NCI-H2196 treated with DMSO at 0.1 percent for 48 hours (cell line): ENCODE results near the gene LRBA.

Experiments
- DNase-seq: peaks from one replicate; lab custom pipeline; 2025; ENCODE audit not compliant: unreplicated experiment; lab: John Stamatoyannopoulos, UW

LRBA gene

GRCh38 chr4:150345207-150345744 is 669.8 kb downstream of the LRBA start:
- DNase-seq: no peak

DNA sequence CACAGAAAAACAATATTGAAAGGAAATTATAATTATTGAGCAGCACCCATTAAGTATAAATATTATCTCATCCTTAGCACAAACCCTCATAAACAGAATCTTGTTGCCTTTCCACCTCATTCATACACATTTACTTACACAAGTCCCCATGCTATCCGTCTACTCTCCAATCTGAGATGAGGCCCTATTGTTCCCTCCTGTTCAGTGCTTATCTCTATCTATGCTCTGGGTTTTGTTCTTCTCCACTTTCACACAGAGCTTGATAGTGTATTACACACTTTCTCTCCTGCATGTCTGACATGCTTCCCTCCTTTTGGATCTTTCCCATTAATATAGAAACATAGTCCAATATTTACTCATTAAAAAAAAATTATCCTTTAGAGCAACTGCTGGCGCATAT is 671.3 kb downstream of the LRBA start:
- no peak for DNase-seq

- no peak for DNase-seq
These were observed 672.1 kb downstream of the LRBA start for GRCh38 chr4:150342945-150343344.

DNA sequence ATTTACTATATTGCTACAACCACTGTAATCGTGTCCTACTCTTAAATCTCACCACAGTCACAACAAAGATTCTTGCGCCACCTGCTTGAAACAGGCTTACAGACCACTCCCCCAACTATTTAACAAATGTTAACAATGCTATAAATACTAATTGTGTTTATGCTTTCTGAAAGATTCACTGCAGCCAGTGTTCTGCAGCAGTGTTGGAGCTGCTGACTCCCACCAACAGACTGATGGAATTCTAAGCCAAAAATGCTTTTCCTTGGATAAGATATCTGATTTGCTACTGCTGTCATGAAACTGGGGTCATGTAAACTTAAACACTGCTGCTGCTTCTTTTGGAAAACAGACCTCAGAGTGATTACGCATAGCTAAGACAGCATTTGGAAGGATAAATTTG is 677.4 kb downstream of the LRBA start:
- no peak for DNase-seq

GRCh38 chr4:150336676-150337412 is 678.2 kb downstream of the LRBA start:
- DNase-seq: no peak

- DNase-seq: no peak
These were observed 682.1 kb downstream of the LRBA start for GRCh38 chr4:150332961-150333360.

DNA sequence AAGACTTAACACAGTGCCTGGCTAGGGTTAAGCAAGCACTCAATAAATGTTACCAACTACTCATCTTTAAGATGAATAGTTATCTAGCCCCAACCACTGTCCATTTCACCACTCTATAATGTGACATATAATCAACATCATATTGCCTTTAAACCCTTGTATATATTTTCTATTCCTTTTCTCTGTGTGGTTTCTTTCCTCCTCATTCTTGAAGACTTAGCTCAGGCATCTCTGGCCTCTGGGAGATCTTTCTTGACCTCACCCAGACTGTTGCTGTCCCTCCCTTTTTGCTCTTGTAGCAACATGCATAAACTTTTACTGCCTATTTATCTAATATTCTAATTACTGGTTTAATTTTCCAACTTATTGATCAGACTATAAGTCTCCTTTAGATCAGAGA is 683.0 kb downstream of the LRBA start:
- no peak for DNase-seq

- DNase-seq: no peak
These were observed 685.7 kb downstream of the LRBA start for GRCh38 chr4:150329373-150329772.

DNA sequence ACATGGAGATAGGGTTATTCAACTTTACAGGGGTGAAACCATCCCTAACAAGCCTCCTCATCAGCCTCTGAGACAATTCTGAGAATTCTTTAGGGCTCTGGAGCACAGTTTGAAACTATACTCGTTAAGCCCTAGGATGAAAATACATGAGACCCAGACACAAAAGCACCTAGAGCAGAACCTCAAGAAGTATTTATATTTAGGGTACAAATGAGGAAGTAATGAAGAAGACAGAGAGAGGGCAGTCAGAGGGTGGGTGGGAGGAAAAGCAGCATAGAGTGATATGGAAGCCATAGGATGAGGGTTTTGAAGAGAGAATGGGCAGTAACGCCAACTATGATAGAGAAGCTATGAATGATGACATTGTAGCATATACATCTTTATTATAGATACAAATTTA is 686.6 kb downstream of the LRBA start:
- no peak for DNase-seq

- DNase-seq: no peak
These were observed 687.8 kb downstream of the LRBA start for GRCh38 chr4:150327262-150327780.

GRCh38 chr4:150325872-150326271 is 689.2 kb downstream of the LRBA start:
- no peak for DNase-seq

- DNase-seq: no peak
These were observed 691.4 kb downstream of the LRBA start for GRCh38 chr4:150323406-150324325.

DNA sequence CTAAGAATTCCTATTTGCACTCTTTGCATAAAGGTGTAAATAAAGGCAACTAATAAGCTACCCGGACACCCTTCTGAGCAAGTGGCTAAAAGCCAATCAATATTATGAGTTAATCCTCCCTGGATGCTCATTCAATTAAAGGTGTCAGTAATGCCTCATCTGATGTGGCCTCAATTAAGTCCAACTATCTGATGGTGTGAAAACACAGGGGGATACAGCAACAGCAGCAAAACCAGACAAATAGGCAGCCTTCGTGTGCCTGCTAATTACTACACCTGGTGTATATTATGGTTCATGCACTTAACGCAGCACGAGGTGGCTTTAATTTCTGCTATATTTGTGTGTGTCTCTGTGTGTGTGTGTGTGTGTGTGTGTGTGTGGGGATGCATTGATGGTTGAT is 692.4 kb downstream of the LRBA start:
- DNase-seq: no peak

DNA sequence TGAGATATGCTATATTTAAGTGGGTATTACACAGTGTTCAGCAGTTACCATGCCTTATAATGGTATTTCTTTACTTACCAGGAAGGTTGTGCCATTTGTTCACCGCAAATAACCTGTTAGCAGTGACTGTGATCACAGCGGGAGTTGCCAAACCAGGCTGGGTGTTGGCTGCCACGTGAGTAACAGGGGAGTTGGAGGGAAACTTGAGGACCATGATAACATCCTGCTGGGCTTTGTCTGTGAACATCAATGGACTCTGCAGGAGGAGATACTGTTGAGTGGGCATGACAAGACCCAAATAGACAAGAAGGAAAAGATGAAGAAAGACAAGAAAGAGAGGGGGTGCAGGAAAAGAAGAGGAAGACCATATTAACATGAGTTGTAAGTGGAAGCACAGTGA is 694.0 kb downstream of the LRBA start:
- DNase-seq: no peak

GRCh38 chr4:150318971-150319370 is 696.1 kb downstream of the LRBA start:
- DNase-seq: no peak

- DNase-seq: no peak
These were observed 696.6 kb downstream of the LRBA start for GRCh38 chr4:150318527-150318926.

DNA sequence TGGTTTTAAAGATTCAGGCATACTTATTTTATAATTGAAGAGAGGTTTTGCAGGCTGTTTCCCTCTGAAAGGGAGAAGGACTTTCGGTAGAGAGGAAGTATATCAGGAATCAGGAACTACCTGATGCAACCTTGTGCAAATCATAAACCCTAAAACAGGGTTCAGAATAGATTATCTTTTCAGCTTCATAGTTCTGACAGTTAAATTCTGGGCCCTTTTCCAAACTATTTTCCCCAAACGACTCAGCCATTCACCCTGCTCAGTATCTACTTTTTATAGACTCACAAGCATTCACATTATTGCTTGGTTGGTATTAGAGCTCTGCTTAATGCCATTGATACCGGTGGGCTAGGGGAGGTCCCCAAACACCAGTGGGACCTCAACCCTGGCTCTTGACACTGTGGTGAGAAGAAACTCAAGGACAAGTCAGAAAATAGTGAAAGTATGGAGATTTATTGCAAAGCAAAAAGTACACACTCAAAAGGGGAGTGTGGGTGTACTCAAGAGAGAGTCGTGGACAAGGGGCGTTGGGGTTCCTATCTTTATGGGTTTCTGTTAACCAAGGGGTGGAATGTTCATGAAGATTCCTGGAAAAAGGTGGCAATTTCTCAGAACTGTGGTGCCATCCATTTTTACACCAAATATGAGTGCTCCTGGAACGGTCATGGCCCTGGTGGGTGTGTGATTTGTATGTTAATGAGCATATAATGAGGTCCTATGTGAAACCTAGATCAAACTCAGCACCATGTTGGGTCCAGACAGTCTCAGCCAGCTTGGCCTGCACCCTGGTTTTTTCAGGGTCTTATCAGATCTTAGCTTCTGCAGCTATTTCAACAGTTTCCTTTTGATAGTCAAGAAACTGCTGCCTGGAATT is 698.5 kb downstream of the LRBA start:
- DNase-seq: no peak

- no peak for DNase-seq
These were observed 699.4 kb downstream of the LRBA start for GRCh38 chr4:150315691-150316090.

GRCh38 chr4:150315175-150315574 is 699.9 kb downstream of the LRBA start:
- no peak for DNase-seq

DNA sequence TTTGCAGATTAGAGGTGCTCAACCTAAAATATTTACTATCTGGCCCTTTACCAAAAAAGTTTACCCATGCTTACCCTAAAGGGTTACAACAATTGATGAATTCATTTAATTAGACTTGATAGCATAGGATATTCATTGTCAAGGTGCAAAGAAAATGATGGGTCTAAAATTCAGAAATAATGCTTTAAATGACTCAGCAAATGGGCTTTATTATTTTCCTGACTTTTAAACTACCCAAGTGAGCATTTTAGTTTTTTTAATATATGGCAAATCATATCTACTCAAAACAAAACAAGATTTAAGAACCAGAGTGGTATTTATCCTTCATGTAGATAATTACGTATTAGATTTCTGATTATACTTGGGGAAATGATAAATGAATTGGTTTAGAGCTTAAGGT is 701.1 kb downstream of the LRBA start:
- DNase-seq: no peak
